Left ventricle myocardium inferior (tissue), 1 donor: ENCODE results near the gene LETM1. TPM values are rescaled to one million over a fixed set of nuclear protein-coding genes. Genes with fewer than 3 reads are reported as not detected.
A peak's percentile ranks its signal among the peaks of the same experiment; 100 is the strongest.

Experiments used
- DNase-seq: peaks from one replicate; pipeline ENCODE4 v3.0.0-alpha.2; 2020
- H3K27ac ChIP-seq: fragments of 200-600 bp; replicated peaks from 2 replicates; pipeline ENCODE4 v1.8.0; 2021
- H3K27me3 ChIP-seq: fragments of 200-600 bp; 2 replicates; pipeline ENCODE4 v1.8.0; 2021; ENCODE audit warnings: low read depth
- H3K36me3 ChIP-seq: fragments of 200-600 bp; 2 replicates; pipeline ENCODE4 v1.8.0; 2021
- H3K4me1 ChIP-seq: fragments of 200-600 bp; 2 replicates; pipeline ENCODE4 v1.8.0; 2021
- H3K4me3 ChIP-seq: fragments of 200-600 bp; 2 replicates; pipeline ENCODE4 v1.8.0; 2021; ENCODE audit warnings: mild to moderate bottlenecking, moderate library complexity
- H3K9me3 ChIP-seq: fragments of 200-600 bp; replicated peaks from 2 replicates; pipeline ENCODE4 v1.8.0; 2021
- CTCF ChIP-seq: fragments of 200-600 bp; IDR thresholded peaks from 2 replicates; pipeline ENCODE4 v1.8.0; 2021; ENCODE audit warnings: antibody characterized with exemption, mild to moderate bottlenecking, borderline replicate concordance
- intact Hi-C: fragments of 100-400 bp; cut with micrococcal nuclease; formaldehyde crosslinking; loops from one replicate; pipeline ENCODE4 v1.11.0; 2022
- total RNA-seq: library from RNA; stranded (reverse); fragmentation: NEBNext Ultra II Directional; extraction: Animal tissue kit (Norgen Biotek cat#: 25700); gene quantifications from one replicate; pipeline ENCODE4 v1.2.1, GENCODE V29; 2021
- donor health status: DM: no; HTN: yes; CAD: no; lungs with severe emphysema.

The LETM1 gene
- total RNA-seq, 1 donor from 2014 or later: 38.8 TPM

- Histone ChIP-seq H3K36me3 (no peaks in the 10 kb centered on the region), H3K27me3 (no peaks in the 10 kb centered on the region), H3K27ac (peak overlapping the region; percentile 94), H3K9me3 (no peaks in the 10 kb centered on the region), H3K4me1 (peaks cover 44% of the 10 kb centered on the region), H3K4me3 (peak overlapping the region; percentile 92)
- intact Hi-C loops: no loop called here
- TF ChIP-seq CTCF: no peak
- DNase-seq: no peak
Observed at GRCh38 chr4:1873291-1873690, 17.3 kb upstream of the LETM1 start.

GRCh38 chr4:1872870-1873269 lies 16.9 kb upstream of the LETM1 start:
- intact Hi-C loops: no loop called here
- H3K9me3 ChIP-seq: no peaks in the 10 kb centered on the region
- TF ChIP-seq CTCF: no peak
- H3K36me3 ChIP-seq: no peaks in the 10 kb centered on the region
- DNase-seq: no peak
- peaks cover 41% of the 10 kb centered on the region for H3K4me1 ChIP-seq
- H3K27me3 ChIP-seq: peaks cover 1% of the 10 kb centered on the region
- peak overlapping the region; percentile 94 for H3K27ac ChIP-seq
- H3K4me3 ChIP-seq: peak overlapping the region; percentile 92

GRCh38 chr4:1871471-1872021 lies 15.6 kb upstream of the LETM1 start:
- Histone ChIP-seq H3K27ac (peak overlapping the region; percentile 94), H3K9me3 (no peaks in the 10 kb centered on the region), H3K36me3 (no peaks in the 10 kb centered on the region), H3K4me3 (peak overlapping the region; percentile 92), H3K27me3 (peaks cover 14% of the 10 kb centered on the region), H3K4me1 (peaks cover 34% of the 10 kb centered on the region)
- TF ChIP-seq CTCF: no peak
- no peak for DNase-seq
- intact Hi-C loops: no loop called here

DNA sequence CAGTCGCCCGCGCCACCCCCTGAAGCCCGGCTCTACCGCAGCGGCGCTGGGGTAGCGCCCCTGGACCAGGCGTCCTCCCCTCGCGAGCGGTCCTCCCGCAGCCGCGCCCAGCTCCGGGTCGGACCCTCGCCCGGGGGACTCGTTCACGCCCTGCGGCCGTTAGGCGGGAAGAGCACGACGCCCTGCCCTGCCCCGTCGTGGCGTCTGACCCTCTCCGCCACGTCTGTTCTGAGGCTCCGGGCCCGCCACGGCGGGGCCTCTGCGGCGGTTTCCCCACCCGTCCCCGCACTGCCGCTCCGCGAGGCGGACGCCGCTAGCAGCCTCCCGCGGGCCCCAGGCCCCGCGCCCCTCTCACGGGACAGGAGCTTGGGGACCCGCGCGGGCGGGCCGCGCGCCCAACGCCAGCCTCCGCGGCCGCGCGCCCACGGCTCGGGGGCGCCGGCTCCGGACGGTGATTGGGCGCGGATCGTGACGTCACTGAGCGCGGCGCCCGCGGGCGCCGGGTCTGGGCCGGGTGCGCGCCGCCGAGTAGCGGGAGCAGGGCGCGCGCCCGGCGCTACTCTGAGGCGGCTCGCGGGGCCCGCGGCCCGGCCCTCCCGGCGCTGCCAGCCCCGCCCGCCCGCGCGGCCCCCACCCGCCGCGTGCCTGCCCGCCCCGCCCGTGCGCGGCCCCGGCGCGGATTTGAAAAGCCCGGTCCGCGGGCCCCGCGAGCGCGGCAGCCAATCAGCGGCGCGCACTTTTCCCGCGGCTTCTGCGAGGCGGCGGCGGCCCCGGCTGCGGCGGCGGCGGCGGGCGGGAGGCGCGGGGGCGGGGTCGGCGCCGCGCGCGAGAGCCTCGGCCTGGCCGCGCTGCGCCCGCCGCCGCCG lies 14.9 kb upstream of the LETM1 start, which contains the start of gene NSD2:
TSS of gene NSD2 (plus strand) at position 816 of the 866 bp plus-strand sequence. CDS start 29,262 bp downstream, outside the sequence.
- Histone ChIP-seq H3K4me1 (peaks cover 34% of the 10 kb centered on the region), H3K36me3 (no peaks in the 10 kb centered on the region), H3K27me3 (peaks cover 22% of the 10 kb centered on the region), H3K4me3 (peak within 1 kb of the TSS; percentile 97), H3K9me3 (no peaks in the 10 kb centered on the region), H3K27ac (peak within 1 kb of the TSS; percentile 100)
- TF ChIP-seq CTCF: no peak
- peak; percentile 94 for DNase-seq
- intact Hi-C loops: no loop called here

DNA sequence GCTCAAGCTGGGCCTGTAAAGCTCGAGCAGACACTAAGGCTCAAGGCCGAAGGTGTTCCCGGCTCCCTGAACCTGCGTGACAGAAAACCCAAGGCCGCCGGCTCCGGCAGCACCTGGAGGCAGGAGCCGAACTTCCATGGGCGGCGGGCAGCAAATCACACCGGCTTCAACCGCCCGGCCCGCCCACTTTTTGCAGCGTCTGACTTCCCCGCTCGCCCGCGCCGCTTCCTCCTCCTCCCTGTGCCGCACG lies 14.3 kb upstream of the LETM1 start:
- Histone ChIP-seq H3K4me1 (peaks cover 34% of the 10 kb centered on the region), H3K27me3 (peaks cover 27% of the 10 kb centered on the region), H3K9me3 (no peaks in the 10 kb centered on the region), H3K36me3 (no peaks in the 10 kb centered on the region), H3K27ac (peak overlapping the region; percentile 100), H3K4me3 (peak overlapping the region; percentile 97)
- intact Hi-C loops: no loop called here
- peak; percentile 89 for DNase-seq
- TF ChIP-seq CTCF: no peak
